Omental fat pad (tissue), 4 donors: ENCODE measurements around the gene EDARADD. TPM values are rescaled to one million over a fixed set of nuclear protein-coding genes. Genes with fewer than 3 reads are reported as not detected.

Source experiments
- ATAC-seq: fragments of 150-250 bp; one replicate; pipeline ENCODE4 v1.9.1; 2016; ENCODE audit warnings: mild to moderate bottlenecking, moderate library complexity; ENCODE audit not compliant: low FRiP score
- DNase-seq: peaks from one replicate; pipeline ENCODE4 v3.0.0-alpha.2; 2019; ENCODE audit warnings: low spot score
- CTCF ChIP-seq, 3 donors: fragments of 450-650 bp; IDR thresholded peaks; one replicate each; pipeline ENCODE4 v1.5.1; 2016 to 2017; ENCODE audit warnings: antibody characterized with exemption in 3 of 3, mild to moderate bottlenecking in 3 of 3, moderate library complexity in 2 of 3
- total RNA-seq, 4 donors: library from RNA; depleted of rRNA; stranded (reverse); fragments of >200 nt; gene quantifications; one replicate each; pipeline ENCODE4 v1.1.0, GENCODE V29; 2016

Gene EDARADD
- total RNA-seq, 4 donors from 2014 or later = 0.24 to 1.2 (median 0.25) TPM; not detected in 1

GRCh38 chr1:236394879-236395229 is 768 bp downstream of the EDARADD start:
- no peak for TF ChIP-seq CTCF (IDR thresholded peaks at IDR 0.05)
- ATAC-seq = peak; percentile 63
- no peak for DNase-seq

GRCh38 chr1:236395230-236395946 is 1.3 kb downstream of the EDARADD start:
- DNase-seq = no peak
- TF ChIP-seq CTCF (IDR thresholded peaks at IDR 0.05) = no peak
- ATAC-seq = peak; percentile 42

DNA sequence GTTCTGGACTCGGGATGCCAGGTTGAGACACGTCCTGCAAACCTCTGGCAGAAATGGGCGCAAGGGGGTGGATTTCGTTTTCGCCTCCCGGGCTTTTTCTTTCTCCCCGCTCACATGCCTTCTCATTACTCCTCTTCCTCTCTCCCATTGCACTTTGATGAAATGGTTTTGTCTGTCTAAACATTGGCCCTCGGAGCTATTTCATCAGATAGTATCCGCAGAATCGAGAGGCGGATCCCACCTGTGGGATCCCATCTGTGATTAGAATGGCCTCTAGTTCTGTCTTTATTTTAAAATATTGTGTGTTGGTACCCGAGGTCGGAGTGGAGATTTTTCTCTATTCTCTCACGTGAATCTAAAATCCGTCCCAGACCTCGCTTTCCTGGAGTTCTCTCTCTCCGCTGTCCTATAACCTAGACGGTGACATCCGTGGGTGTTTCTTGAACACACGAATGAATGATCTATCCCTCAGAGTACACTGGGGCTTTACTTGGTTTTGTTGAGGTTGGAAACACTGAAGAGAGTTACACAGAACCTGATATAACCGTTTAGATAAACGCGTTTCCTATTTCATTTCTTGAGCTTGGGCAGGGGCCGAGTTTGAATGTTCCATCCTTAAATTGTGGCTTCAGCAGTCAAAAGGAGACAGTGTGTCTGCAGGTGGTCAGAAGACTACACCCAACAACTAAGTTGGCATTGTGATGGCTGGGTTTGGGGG is 2.0 kb downstream of the EDARADD start:
- DNase-seq = no peak
- ATAC-seq = no peak
- TF ChIP-seq CTCF (IDR thresholded peaks at IDR 0.05) = no peak

GRCh38 chr1:236396665-236397043 is 2.6 kb downstream of the EDARADD start:
- no peak for ATAC-seq
- no peak for TF ChIP-seq CTCF (IDR thresholded peaks at IDR 0.05)
- DNase-seq = no peak

GRCh38 chr1:236397173-236397759 is 3.2 kb downstream of the EDARADD start:
- no peak for TF ChIP-seq CTCF (IDR thresholded peaks at IDR 0.05)
- DNase-seq (no peak), ATAC-seq (no peak)

DNA sequence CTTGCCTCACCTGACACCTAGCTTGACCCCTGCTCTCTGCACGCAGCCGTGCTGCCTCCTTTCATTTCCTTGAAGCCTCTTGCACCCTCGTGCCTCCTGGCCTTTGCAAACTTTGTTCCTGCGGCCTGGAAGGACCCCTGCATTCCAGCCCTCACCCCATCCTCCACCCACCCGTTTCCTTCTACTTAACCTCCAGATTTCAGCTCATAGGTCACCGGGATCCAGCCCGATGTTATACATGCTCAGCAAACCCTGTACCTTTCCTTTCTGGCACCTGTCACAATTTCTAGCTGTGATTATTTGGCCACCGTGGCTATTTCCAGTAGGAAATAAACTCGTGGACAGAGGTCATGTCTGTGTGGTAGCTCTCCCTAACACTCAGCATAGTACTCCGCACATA is 4.5 kb downstream of the EDARADD start:
- DNase-seq (no peak), ATAC-seq (no peak)
- TF ChIP-seq CTCF (IDR thresholded peaks at IDR 0.05) = no peak
